ENCODE measurements around the gene CPNE8.

- TF ChIP-seq CTCF (IDR thresholded peaks at IDR 0.05; ENCODE audit: insufficient read depth, low read length): no peak
- TF ChIP-seq POLR2AphosphoS5 (IDR thresholded peaks at IDR 0.05; ENCODE audit: low read depth): no peak
Measured at GRCh38 chr12:38689195-38689594, 216.2 kb downstream of the CPNE8 start.

Data from HL-60 (cell line).